Endothelial cell of umbilical vein (primary cell): ENCODE data around the gene ITGB1BP1. TPM values are rescaled to one million over a fixed set of nuclear protein-coding genes. Genes with fewer than 3 reads are reported as not detected.

Experiments
- BruUV-seq: library from RNA; stranded (reverse); fragments of 400-500 nt; replicated peaks from 2 replicates; lab custom pipeline; 2021; lab: Mats Ljungman, UMichigan
- CTCF ChIA-PET: fragments of 300-600, 350-600 bp; sonication (Branson Sonifier 250); formaldehyde crosslinking; loops from one replicate; lab custom pipeline; 2021; ENCODE audit warnings: antibody characterized with exemption, inconsistent platforms; lab: Charles Lee
- POLR2A ChIA-PET: fragments of 300-600, 350-600 bp; sonication (Branson Sonifier 250); formaldehyde crosslinking; loops from one replicate; lab custom pipeline; 2021; ENCODE audit warnings: antibody characterized with exemption, inconsistent platforms; lab: Charles Lee
- DNase-seq: peaks from one replicate; pipeline ENCODE4 v3.0.0-alpha.2; 2011; ENCODE audit warnings: low read depth, low spot score
- FAIRE-seq: peaks from 2 replicates; lab custom pipeline; 2011; peaks lifted over from hg19 to GRCh38; lab: Jason Lieb, UNC
- H2AFZ ChIP-seq: 2 replicates; pipeline ENCODE4 v1.6.0; 2012; ENCODE audit warnings: low read depth, low read length, control low read depth, inconsistent platforms
- H3K27ac ChIP-seq: 2 replicates; pipeline ENCODE4 v1.5.1; 2011; ENCODE audit warnings: low read depth, mild to moderate bottlenecking, control low read depth, low read length, moderate library complexity; ENCODE audit not compliant: insufficient read depth
- H3K27me3 ChIP-seq, 2 experiments: 2 replicates each; pipeline versions ENCODE4 v1.6.0 to v1.6.1; 2011; ENCODE audit warnings: low read length in 2 of 2, mixed read lengths in 1 of 2; ENCODE audit not compliant: control insufficient read depth in 2 of 2, insufficient read depth in 2 of 2
- H3K36me3 ChIP-seq, 2 experiments: 2 replicates in 1 of 2; 3 replicates in 1 of 2; pipeline ENCODE4 v1.5.1; 2011; ENCODE audit warnings: low read length in 2 of 2, mild to moderate bottlenecking in 1 of 2, moderate library complexity in 1 of 2; ENCODE audit not compliant: control insufficient read depth in 2 of 2, insufficient read depth in 2 of 2; ENCODE audit errors: extremely low read depth in 1 of 2
- H3K4me1 ChIP-seq: 3 replicates; pipeline ENCODE4 v1.5.1; 2011; ENCODE audit warnings: mild to moderate bottlenecking, low read length; ENCODE audit not compliant: control insufficient read depth, insufficient read depth; ENCODE audit errors: extremely low read depth
- H3K4me2 ChIP-seq: 2 replicates; pipeline ENCODE4 v1.6.1; 2011; ENCODE audit warnings: low read length, control low read depth, mixed read lengths; ENCODE audit not compliant: insufficient read depth
- H3K4me3 ChIP-seq, 3 experiments: fragments of 200-600 bp in 1 of 3; sonication (generic), shearing (Covaris generic) in 1 of 3; replicated peaks in 1 of 3; 2 replicates each; pipeline ENCODE4 v1.5.1; 2011 to 2016; ENCODE audit warnings: control low read depth in 3 of 3, low read length in 3 of 3, mild to moderate bottlenecking in 2 of 3, inconsistent platforms in 1 of 3, low read depth in 1 of 3, moderate library complexity in 1 of 3; ENCODE audit not compliant: insufficient read depth in 1 of 3
- H3K79me2 ChIP-seq: 2 replicates; pipeline ENCODE4 v1.6.0; 2012; ENCODE audit warnings: low read length, inconsistent platforms; ENCODE audit not compliant: control insufficient read depth, insufficient read depth
- H3K9ac ChIP-seq: replicated peaks from 2 replicates; pipeline ENCODE3; 2011; ENCODE audit warnings: low read length, control low read depth; ENCODE audit not compliant: insufficient read depth; ENCODE audit errors: extremely low read depth
- H3K9me1 ChIP-seq: replicated peaks from 3 replicates; pipeline ENCODE4 v1.6.0; 2011; ENCODE audit warnings: mild to moderate bottlenecking, low read length; ENCODE audit not compliant: control insufficient read depth, insufficient read depth; ENCODE audit errors: extremely low read depth
- H3K9me3 ChIP-seq: replicated peaks from 2 replicates; pipeline ENCODE4 v1.5.1; 2012; ENCODE audit warnings: low read length, inconsistent platforms; ENCODE audit not compliant: control insufficient read depth, insufficient read depth
- H4K20me1 ChIP-seq: replicated peaks from 2 replicates; pipeline ENCODE3; 2011; ENCODE audit warnings: mild to moderate bottlenecking, low read length; ENCODE audit not compliant: control insufficient read depth, insufficient read depth; ENCODE audit errors: extremely low read depth
- CTCF ChIP-seq, 2 donors: IDR thresholded peaks; 1 replicate in 1 of 2; 2 replicates in 1 of 2; pipeline ENCODE4 v1.5.1; 2011; ENCODE audit warnings: low read length in 2 of 2, mild to moderate bottlenecking in 2 of 2, moderate library complexity in 2 of 2, control low read depth in 1 of 2, inconsistent platforms in 1 of 2, low read depth in 1 of 2; ENCODE audit not compliant: insufficient read depth in 1 of 2; ENCODE audit errors: extremely low read depth in 1 of 2
- EZH2 ChIP-seq: IDR thresholded peaks from 2 replicates; pipeline ENCODE4 v1.6.1; 2012; ENCODE audit warnings: borderline replicate concordance, low read depth, mild to moderate bottlenecking, moderate library complexity, low read length, inconsistent platforms; ENCODE audit not compliant: severe bottlenecking
- FOS ChIP-seq: IDR thresholded peaks from 2 replicates; pipeline ENCODE4 v1.6.1; 2011; ENCODE audit warnings: mild to moderate bottlenecking, low read length, moderate library complexity, borderline replicate concordance; ENCODE audit not compliant: insufficient read depth
- GATA2 ChIP-seq: IDR thresholded peaks from 2 replicates; pipeline ENCODE4 v1.7.0; 2011; ENCODE audit warnings: low read depth, mild to moderate bottlenecking, moderate library complexity, mixed read lengths, low read length; ENCODE audit not compliant: insufficient read length, insufficient read depth
- JUN ChIP-seq: IDR thresholded peaks from 2 replicates; pipeline ENCODE4 v1.6.1; 2011; ENCODE audit warnings: borderline replicate concordance, low read depth; ENCODE audit not compliant: insufficient read length, insufficient read depth
- MYC ChIP-seq: IDR thresholded peaks from one replicate; pipeline ENCODE4 v1.6.1; 2011; ENCODE audit warnings: mild to moderate bottlenecking, low read depth, low read length
- POLR2A ChIP-seq: IDR thresholded peaks from 2 replicates; pipeline ENCODE4 v1.6.1; 2012; ENCODE audit warnings: low read depth, mild to moderate bottlenecking, control low read depth, low read length
- POLR2AphosphoS5 ChIP-seq: IDR thresholded peaks from 2 replicates; pipeline ENCODE4 v1.6.1; 2012; ENCODE audit warnings: low read depth, mild to moderate bottlenecking, control low read depth, low read length, moderate library complexity; ENCODE audit not compliant: insufficient read depth
- dilution Hi-C: fragments of 300-500 bp; cut with MboI; formaldehyde crosslinking; loops from one replicate; pipeline ENCODE4 v1.15.0; 2019; ENCODE audit warnings: low sequenced_read_pairs; ENCODE audit not compliant: extremely low pct_ligation_motif_present
- intact Hi-C: fragments of 100-400 bp; cut with micrococcal nuclease; formaldehyde crosslinking; loops from one replicate; pipeline ENCODE4 v1.10.0; 2022
- polyA plus RNA-seq, 4 experiments: library from polyadenylated mRNA; depleted of rRNA in 3 of 4; stranded (reverse) in 3 of 4; unstranded in 1 of 4; fragments of >200 nt; gene quantifications; 2 replicates each; pipeline versions ENCODE4 v1.2.1 to v1.2.3, GENCODE V29; 2011 to 2012; ENCODE audit warnings: missing spikeins in 1 of 4
- total RNA-seq: library from RNA; stranded (reverse); gene quantifications from 2 replicates; pipeline ENCODE4 v1.2.3, GENCODE V29; 2021
- TF ChIP-seq, protein P1 (sequence below): IDR thresholded peaks from 2 replicates; pipeline ENCODE4 v1.6.1; 2011; ENCODE audit not compliant: insufficient read depth, insufficient read length

The ITGB1BP1 gene
- total and polyA plus RNA-seq, 2 donors (not counting 3 experiments of a cell fraction or from before 2014, with no cell fraction given): 45.0 to 170 TPM

DNA sequence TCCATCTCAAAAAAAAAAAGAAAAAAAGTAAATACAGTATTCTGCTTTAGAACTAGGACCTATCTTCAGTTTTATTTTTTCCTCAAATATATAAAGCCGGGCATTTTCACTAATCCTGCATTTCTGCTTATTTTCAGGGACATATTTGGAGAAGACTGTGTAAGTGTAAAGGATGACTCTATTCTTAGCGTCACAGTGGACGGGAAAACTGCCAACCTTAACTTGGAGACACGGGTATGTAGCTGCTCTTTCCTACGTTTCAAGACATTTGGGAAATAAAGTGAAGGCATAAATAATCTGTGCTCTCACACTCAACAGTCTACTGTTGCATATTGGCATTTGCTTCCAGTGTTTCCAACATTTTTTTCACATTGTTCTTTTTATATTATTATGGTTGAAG is 47.9 kb upstream of the ITGB1BP1 start:
- ChIA-PET POLR2A (interaction anchor here (0.7 kb wide), 1 partner anchor 22 kb away, joined by 6 read pairs; no protein-coding TSS in a partner anchor), CTCF (no interaction called here)
- Histone ChIP-seq H2AFZ (no peak overlapping the region), H3K9me1 (no peaks in the 10 kb centered on the region), H3K4me3 (no peak overlapping the region), H4K20me1 (no peaks in the 10 kb centered on the region), H3K27ac (no peak overlapping the region), H3K36me3 (no peaks in the 10 kb centered on the region), H3K9ac (no peak overlapping the region), H3K4me1 (peaks cover 7% of the 10 kb centered on the region), H3K9me3 (no peaks in the 10 kb centered on the region), H3K79me2 (peaks cover 8% of the 10 kb centered on the region), H3K27me3 (no peaks in the 10 kb centered on the region), H3K4me2 (no peak overlapping the region)
- no peak for FAIRE-seq
- no TSS peak for BruUV-seq
- intact Hi-C loops: loop anchor here (5.0 kb wide), 1 partner anchor 329 kb away; no protein-coding TSS in a partner anchor
- TF ChIP-seq POLR2A: no peak
- TF ChIP-seq, protein P1, sequence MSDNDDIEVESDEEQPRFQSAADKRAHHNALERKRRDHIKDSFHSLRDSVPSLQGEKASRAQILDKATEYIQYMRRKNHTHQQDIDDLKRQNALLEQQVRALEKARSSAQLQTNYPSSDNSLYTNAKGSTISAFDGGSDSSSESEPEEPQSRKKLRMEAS: no peak
- no peak for TF ChIP-seq POLR2AphosphoS5
- TF ChIP-seq EZH2: no peak
- TF ChIP-seq MYC: no peak
- DNase-seq: no peak
- dilution Hi-C loops: no loop called here

GRCh38 chr2:9467687-9468086 is 44.4 kb upstream of the ITGB1BP1 start:
- Histone ChIP-seq H2AFZ (no peak overlapping the region), H3K4me2 (no peak overlapping the region), H3K9me3 (no peaks in the 10 kb centered on the region), H3K27me3 (no peaks in the 10 kb centered on the region), H3K9ac (no peak overlapping the region), H4K20me1 (no peaks in the 10 kb centered on the region), H3K79me2 (no peaks in the 10 kb centered on the region), H3K36me3 (peaks cover 0 to 3% of the 10 kb centered on the region in 2 experiments), H3K4me3 (no peak overlapping the region), H3K4me1 (no peaks in the 10 kb centered on the region), H3K9me1 (no peaks in the 10 kb centered on the region), H3K27ac (no peak overlapping the region)
- ChIA-PET POLR2A (no interaction called here), CTCF (no interaction called here)
- intact Hi-C loops (no loop called here), dilution Hi-C loops (no loop called here)
- no peak for DNase-seq
- TF ChIP-seq JUN: no peak
- TF ChIP-seq FOS: no peak
- TF ChIP-seq POLR2AphosphoS5: no peak
- no peak for TF ChIP-seq MYC
- no peak for TF ChIP-seq POLR2A
- no peak for TF ChIP-seq EZH2
- no peak for TF ChIP-seq CTCF (IDR thresholded peaks at IDR 0.05; ENCODE audit: extremely low read depth in 1 of 2, insufficient read depth in 1 of 2, low read depth in 1 of 2, low read length in 2 of 2)
- TF ChIP-seq GATA2: no peak
- TF ChIP-seq, protein P1: no peak
- no TSS peak for BruUV-seq
- no peak for FAIRE-seq
